Stimulated activated CD4-positive, alpha-beta T cell treated with anti-CD3 and anti-CD28 coated beads, Interleukin-4, amount 100 ng/mL, for 4 hours (primary cell): ENCODE measurements around the gene NR2C2AP.
"Not testable (repeated sequence)": the region's sequence is repeated elsewhere in the genome, so short reads cannot be mapped to it uniquely, and the experiment has no call there.

ENCODE experiments used
- DNase-seq, 2 experiments: peaks; one replicate each; pipeline ENCODE4 v3.0.0-alpha.2; 2020

Gene NR2C2AP

DNA sequence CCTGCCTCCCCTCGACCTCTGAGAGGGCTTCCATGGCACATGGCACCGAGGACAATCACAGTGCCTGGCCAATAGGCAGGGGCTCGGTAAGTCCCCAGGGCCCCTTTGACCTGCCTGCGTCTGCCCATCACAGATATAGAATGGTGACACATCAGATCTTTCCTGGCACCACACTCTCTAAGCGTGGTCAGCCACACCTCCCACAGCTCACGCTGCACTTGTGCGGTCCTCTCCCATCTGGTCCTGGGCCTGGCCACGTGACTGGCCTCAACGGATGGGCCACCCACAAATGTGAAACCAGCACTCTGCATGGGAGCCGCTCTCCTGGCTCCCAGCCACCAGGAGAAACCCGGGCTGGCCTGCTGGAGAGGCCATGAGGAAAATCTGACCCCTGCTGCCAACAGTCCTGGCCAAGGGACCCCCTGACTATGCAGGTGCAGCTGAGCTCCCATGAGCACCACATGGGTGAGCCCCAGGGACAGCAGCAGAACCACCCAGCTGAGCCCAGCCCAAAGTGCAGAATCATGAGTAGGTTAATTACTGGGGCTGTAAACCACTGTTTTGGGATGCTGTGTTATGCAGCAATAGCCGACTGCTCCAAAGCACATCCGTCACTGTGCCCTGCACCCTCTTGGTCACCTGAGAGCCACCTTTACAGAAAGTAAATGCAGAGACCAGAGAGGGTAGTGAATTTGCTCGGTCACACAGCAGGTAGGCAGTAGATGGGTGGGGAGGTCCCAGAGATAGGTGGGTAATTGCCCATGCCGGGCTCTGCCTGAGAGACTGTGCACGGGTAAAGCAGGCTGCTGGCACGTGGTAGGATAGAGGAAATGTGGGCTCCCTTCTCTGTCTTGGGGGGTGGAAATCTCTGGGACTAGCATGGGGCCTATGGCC lies 23.4 kb downstream of the NR2C2AP start:
- no peak for DNase-seq

GRCh38 chr19:19176950-19177349 lies 26.3 kb downstream of the NR2C2AP start:
- no peak for DNase-seq

- DNase-seq = not testable (repeated sequence)
Observed at GRCh38 chr19:19173243-19173642, 30.0 kb downstream of the NR2C2AP start.

- no peak for DNase-seq
Observed at GRCh38 chr19:19171821-19172532, 31.2 kb downstream of the NR2C2AP start.

- DNase-seq = no peak
Observed at GRCh38 chr19:19170873-19171672, 32.1 kb downstream of the NR2C2AP start.

GRCh38 chr19:19170053-19170872 lies 33.0 kb downstream of the NR2C2AP start, which contains the start of gene MEF2B:
Gene MEF2B, minus strand, starts transcription at chr19:19170263. Its CDS starts 19,528 bp downstream, at chr19:19150735.
- peak; percentile 74 to 75 for DNase-seq

- DNase-seq = no peak
Observed at GRCh38 chr19:19169236-19170052, 33.8 kb downstream of the NR2C2AP start.

DNA sequence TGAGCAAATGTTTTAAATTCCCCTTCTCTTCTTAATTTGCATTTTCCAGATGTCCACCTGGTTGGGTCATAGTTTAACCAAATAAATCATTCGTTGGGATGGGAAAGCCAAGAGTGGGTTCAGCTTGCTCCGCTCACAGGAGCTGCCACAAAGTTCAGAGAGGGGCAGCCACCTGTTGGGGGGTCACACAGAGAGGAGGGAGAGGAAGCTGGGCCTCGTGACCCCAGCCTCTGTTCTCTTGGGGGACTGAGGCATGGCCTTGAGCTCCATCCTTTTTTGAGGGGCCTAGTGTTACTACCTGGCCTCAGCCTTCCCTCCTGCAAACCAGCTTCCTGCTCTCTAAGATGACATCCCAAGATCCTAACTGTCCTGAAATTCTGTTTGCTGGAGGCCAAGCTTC lies 35.6 kb downstream of the NR2C2AP start:
- no peak for DNase-seq

DNA sequence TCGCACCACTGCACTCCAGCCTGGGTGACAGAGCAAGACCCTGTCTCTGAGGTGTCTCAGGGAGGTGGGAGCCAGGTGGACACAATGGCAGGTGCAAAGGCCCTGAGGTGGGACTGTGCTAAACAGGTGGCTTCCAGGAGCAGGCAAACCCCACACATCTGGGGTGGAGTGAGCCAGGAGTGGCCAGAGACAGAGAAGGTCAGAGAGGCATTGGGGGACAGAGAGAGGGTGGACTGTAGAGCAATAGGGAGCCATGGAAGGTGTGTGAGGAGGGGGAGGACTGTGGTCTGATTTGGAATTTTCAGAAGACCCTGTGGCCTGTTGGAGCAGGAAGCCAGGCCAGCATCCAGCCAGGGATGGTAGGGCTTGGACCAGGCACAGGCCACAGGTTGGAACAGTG lies 37.8 kb downstream of the NR2C2AP start:
- DNase-seq = no peak

- no peak for DNase-seq
Observed at GRCh38 chr19:19162495-19162894, 40.7 kb downstream of the NR2C2AP start.

- no peak for DNase-seq
Observed at GRCh38 chr19:19160461-19161035, 42.7 kb downstream of the NR2C2AP start.

DNA sequence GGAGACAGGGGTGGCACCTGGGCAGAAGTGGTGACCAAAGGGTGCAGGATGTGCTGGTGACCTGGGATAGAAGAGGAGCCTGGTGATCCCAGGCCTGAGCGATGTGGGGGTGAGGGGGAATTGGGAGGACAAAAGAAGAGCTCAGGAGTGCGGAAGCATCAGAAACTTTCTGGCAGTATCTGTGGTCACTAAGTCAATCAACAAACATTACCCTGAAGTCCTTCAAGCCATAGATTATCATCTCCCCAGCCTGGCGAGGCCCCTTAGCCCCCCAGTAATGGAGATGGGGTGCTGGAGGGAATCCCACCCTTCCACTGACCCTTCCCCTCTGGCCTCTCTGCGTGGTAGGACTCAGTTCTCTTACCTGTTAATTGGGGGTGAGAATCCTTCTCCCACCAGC lies 43.7 kb downstream of the NR2C2AP start:
- DNase-seq = no peak

- no peak for DNase-seq
Observed at GRCh38 chr19:19157808-19158207, 45.4 kb downstream of the NR2C2AP start.

DNA sequence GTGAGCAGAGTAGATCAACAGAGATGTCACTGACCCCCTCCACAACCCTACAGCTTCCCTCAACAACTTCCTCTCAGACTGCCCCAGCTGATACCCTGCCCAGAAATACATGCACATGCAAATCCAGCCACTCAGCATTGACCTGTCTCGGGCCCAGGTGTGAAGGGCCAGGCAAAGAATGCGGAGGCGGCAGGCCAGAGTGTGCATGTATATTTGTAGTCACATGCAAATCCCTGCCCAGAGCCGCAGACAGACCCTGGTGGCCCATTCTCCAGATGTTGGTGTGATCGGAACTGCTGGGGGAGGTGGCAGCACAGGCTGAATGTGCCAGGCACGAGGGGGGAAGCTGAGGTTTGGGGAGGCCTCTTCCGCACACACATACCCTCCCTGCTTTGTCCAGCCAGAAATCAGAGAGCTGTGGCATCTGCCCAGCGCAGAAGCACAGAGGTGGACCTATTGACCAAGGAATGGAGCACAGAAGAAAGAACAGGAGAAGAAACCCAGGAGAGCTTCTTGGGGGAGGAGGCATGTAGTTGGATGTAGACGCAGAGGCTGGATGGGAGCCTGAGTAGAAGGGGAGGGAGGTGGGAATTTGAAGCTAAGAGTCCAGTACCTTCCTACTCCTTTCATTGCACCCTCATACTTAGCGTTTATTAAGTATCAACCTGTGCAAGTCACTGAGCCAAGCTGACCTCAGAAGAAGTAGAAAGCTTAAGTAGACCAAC lies 47.6 kb downstream of the NR2C2AP start:
- DNase-seq = no peak

- no peak for DNase-seq
Observed at GRCh38 chr19:19154768-19155494, 48.3 kb downstream of the NR2C2AP start.

DNA sequence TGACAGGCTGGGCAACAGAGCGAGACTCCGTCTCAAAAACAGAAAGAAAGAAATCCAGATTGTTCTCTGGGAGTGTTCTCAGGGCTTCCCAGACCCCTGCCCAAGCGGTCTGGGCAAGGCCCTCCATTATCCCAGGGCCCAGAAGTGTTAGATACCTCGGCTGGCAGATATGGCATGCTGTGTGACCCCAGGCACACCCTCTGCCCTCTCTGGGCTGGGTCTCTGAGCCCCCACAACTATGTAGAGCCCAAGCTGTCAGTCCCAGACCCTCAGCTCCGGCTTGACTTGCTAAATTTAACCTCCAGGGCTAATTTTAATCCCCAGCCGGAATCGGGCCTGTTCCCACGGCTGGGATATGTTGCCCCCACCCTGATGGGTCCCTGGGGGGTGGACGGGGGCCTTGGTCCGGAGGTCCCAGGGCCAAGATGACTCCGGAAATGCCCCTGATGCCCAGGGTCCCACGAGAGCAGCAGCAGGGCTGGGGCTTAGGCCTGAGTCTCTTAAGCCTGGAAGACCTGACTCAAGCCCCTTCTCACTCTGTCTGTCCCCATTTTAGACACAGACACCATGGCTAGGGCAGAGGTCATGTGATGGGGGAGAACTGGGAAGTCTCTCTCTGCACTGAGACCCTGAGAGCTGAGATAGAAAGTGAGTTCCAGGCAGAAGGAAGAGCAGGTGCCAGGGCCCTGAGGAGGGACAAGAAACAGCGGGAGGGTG lies 50.4 kb downstream of the NR2C2AP start:
- DNase-seq = no peak

GRCh38 chr19:19151418-19151817 lies 51.8 kb downstream of the NR2C2AP start:
- DNase-seq = no peak
